ENCODE data around the gene TAB2.
"Not testable (repeated sequence)": the region's sequence is repeated elsewhere in the genome, so short reads cannot be mapped to it uniquely, and the experiment has no call there.

The TAB2 gene

DNA sequence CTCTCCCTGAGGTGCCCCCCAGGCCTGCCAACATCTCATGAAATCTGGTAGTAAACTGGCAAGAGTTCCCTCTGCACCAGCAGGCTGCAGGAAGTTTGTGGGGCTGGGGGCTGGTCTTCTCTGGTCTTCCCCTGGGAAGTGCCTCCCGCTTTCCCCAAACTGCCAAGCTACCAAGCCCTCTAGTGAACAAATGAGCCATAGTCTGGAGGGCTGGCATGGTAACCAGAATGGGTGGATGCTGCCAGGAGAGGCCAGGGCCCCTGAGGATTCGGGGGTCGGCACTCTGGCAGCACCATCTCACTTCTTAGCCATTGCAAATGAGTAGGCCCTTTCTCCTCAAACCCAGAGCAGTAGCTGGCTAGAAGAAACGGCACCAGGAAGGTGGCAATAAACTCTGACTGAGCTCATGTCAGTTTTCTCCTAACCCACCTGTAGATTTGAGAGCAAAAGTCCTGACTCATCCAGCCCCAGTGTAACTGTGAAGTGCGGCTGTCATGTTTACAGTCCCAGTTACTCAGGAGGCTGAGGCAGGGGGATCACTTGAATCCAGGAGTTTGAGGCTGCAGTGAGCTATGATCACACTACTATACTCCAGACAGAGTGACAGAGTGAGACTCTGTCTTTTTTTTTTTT, 131.4 kb downstream of the TAB2 start:
- DNase-seq, result no peak

GRCh38 chr6:149449831-149450678, 132.5 kb downstream of the TAB2 start:
- DNase-seq, result no peak

DNA sequence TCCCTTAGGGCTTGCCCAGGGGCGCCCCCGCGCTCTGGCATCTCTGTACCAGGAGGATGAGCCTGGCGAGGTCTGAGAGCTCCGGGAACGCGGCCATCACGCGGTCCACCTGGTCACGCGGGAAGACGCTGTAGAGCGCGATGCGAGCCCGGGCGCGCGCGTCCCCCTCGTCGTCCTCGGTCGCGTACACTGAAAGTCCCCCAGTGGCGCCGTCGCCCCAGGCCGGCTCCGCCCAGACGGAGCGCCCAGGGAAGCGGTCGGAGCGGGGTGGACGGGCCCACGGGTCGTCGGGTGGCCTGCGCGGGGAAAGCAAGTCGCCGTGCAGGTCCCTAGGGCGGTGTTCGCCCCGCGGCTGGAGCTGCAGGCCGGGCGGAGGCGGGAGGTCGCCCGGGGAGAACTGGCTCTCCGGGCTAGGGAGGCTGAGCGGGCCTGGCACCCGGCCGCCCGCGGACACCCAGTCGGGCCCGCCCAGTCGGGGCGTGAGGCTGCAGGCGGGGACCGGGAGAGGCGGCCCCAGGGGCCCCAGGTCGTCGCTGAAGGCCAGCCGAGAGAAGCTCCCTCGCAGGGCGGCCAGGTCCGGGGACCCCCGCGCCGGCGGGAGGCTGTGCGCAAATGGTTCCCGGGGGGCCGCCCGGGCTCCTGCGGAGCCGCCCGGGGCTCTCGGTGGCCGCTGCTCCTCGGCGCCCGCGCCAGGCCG, 133.3 kb downstream of the TAB2 start:
- DNase-seq, result no peak

- DNase-seq, result no peak
Observed at GRCh38 chr6:149451376-149452036, 134.0 kb downstream of the TAB2 start.

DNA sequence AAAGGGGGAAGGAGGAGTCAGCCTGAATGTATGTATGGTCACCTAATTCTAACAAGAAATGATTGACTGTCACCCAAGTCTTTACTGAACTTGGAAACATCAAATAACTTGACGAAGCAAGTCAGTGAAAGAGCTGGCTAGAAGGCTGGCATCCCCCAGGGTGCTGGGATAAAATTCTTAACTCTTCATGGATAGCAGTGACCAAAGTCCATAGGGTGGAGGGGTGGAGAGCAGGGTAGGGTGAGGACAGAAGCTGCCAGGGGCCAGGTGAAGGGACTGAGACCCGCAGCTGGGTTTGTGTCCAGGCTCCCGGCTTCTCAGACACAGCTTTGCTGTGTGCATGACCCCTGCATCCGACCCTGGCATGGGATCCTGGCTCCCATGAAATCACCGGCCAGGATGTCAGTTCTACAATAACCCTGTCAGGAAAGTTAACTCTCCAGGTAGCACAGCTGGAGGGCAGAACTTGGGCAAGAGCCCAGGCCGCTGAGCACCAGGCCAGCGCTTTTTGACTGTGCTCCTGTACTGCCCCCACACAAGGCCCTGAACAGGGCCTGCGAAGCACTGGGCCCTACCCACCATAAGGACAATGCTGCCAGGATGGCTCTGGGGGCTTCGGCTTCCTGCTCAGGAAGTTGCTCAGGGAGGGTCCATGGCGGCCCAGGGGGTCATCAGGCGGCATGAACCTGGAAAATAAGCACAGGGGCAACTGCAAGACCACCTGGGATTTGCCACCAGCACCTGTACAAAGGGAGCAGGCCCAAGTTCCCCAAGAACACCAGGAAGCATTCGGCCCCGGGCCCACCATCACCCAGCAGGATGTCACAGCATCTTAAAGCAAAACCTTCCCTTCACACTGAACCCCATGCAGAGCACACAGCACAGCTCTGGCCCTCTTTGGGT, 134.8 kb downstream of the TAB2 start:
- no peak for DNase-seq

DNA sequence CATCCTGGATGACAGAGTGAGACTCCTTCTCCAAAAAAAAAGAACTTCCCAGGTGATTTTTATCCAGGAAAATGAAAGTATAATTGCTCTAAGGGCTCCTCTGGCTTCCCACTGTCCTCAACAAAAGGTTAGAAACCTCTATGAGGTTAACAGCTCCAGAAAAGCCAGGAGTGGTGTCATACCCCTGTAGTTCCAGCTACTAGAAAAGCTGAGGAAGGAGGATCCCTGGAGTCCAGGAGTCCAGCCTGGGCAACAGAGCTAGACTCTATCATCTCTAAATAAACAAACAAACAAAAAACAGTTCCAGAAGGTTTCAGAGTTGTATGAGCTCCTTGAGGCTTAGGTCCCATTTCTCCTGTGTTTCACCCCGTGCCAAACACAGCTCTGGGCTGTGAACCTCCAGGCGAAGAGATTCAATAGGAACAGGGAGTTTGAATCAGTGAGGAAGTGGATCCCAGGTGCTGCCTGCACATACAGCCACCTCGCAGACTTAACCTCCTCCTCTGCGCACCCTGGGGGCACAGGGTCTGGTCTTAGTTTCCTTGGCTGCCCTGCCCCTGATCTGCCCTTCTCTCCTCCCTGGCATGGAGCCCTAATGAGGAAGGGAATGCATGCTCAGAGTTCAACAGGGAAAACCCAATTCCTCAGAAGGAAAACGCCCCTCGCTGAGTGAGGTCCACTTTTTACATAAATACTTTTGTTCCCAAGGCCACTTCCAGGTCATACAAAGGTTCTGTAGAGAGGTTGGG, 136.3 kb downstream of the TAB2 start:
- DNase-seq, result no peak

- DNase-seq, result no peak
Observed at GRCh38 chr6:149454346-149454848, 136.9 kb downstream of the TAB2 start.

- no peak for DNase-seq
Observed at GRCh38 chr6:149455031-149455732, 137.7 kb downstream of the TAB2 start.

GRCh38 chr6:149456311-149457021, 139.0 kb downstream of the TAB2 start:
- DNase-seq, result no peak

GRCh38 chr6:149457316-149457884, 139.9 kb downstream of the TAB2 start:
- no peak for DNase-seq

DNA sequence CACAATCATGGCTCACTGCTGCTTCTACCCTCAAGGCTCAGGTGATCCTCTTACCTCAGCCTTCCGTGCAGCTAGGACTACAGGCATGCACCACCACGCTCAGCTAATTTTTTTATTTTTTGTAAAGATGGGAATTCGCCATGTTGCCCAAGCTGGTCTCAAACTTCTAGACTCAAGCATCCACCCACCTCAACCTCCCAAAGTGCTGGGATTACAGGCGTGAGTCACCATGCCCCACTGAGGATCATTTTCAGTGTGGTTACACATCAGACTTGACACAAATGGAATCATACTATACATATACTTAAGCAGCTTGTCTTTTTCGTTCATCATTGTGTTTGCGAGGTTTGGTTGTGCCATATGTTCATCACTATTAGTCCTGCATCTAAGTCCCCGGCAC, 140.7 kb downstream of the TAB2 start:
- no peak for DNase-seq

DNA sequence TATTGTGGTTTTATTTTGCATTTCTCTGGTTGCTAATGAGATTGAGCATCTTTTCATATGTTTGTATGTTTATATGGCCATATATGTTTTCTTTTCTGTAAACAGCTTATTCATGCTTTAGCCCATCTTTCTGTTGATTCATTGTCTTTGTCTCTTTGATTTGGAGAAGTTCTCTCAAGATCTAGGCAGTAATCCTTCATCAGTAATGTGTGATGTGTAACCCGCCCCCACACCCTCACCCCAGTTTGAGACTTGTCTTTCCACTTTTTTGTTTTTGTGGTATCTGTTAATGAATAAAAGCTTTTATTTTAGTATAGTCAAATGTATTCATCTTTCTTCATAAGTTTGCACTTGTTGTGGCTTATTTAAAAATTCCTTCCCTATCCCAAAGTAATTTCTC, 141.3 kb downstream of the TAB2 start:
- no peak for DNase-seq

DNA sequence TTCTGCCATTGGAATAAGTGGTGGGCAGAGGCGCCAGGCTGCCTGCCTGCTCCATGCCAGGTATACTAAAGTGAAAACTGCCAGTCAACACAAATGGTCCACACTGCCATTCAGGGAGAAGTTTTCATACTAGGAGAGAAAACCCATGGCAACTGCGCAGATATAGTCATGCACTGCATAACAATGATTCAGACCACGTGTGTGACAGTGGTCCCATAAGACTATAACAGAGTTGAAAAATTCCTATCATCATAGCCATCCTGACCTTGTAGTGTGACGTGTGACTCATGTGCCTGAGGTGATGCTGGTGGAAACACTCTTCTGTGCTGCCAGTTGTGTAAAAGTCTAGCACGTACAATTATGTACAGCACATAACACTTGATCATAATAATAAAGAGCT, 142.2 kb downstream of the TAB2 start:
- DNase-seq, result no peak

DNA sequence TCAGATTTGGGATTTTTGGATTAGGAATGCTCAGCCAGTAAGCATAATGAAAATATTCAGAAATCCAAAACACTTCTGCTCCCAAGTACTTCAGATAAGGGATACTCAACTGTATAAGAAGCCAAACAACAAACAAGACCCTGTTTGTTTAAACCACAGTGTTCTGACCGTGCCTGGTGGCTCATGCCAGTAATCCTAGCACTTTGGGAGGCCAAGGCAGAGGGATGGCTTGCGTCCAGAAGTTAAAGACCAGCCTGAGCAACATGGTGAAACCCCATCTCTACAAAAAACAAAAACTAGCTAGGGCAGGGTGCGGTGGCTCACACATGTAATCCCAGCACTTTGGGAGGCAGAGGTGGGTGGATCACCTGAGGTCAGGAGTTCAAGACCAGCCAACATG, 142.7 kb downstream of the TAB2 start:
- DNase-seq, result not testable (repeated sequence)

Data from NCI-H187 treated with DMSO at 0.1 percent for 48 hours (cell line).